ENCODE data around the gene IGFL4. TPM values are rescaled to one million over a fixed set of nuclear protein-coding genes. Genes with fewer than 3 reads are reported as not detected.

IGFL4 gene
- total and polyA plus RNA-seq, 9 of the 15 experiments (the other 6 are each of a cell fraction or from before 2014, with no cell fraction given) = not detected

- TF ChIP-seq RERE (CRISPR knock-in tag; IDR thresholded peaks at IDR 0.05; ENCODE audit: borderline replicate concordance) (no peak), MYBL2 (IDR thresholded peaks at IDR 0.05; ENCODE audit: low read depth) (no peak), MYBL2 (CRISPR knock-in tag; IDR thresholded peaks at IDR 0.05; ENCODE audit: borderline replicate concordance) (no peak), CEBPZ (IDR thresholded peaks at IDR 0.05; ENCODE audit: borderline replicate concordance, low read depth, low read length) (peak; percentile 95), CBFA2T2 (conservative IDR thresholded peaks at IDR 0.05) (no peak), TBL1XR1 (IDR thresholded peaks at IDR 0.05; ENCODE audit: low read length in 2 of 2) (no peak), KLF13 (tag; IDR thresholded peaks at IDR 0.05; ENCODE audit: borderline replicate concordance, low read depth) (no peak), ZNF121 (CRISPR knock-in tag; conservative IDR thresholded peaks at IDR 0.05) (no peak), POLR2A (conservative IDR thresholded peaks at IDR 0.05) (peak; percentile 97), HES1 (IDR thresholded peaks at IDR 0.05; ENCODE audit: low read depth) (no peak), ETV1 (tag; conservative IDR thresholded peaks at IDR 0.05; ENCODE audit: low read depth) (peak; percentile 44; the same call in 1 of the 2 replicates), YY1 (IDR thresholded peaks at IDR 0.05; ENCODE audit: borderline replicate concordance in 1 of 3, control insufficient read depth in 1 of 3, extremely low read depth in 1 of 3, insufficient read depth in 3 of 3, insufficient read length in 1 of 3, insufficient replicate concordance in 2 of 3, low read depth in 1 of 3, low read length in 2 of 3) (no peak)
- TF ChIP-seq, protein P1, sequence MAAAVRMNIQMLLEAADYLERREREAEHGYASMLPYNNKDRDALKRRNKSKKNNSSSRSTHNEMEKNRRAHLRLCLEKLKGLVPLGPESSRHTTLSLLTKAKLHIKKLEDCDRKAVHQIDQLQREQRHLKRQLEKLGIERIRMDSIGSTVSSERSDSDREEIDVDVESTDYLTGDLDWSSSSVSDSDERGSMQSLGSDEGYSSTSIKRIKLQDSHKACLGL (CRISPR knock-in tag; IDR thresholded peaks at IDR 0.05; ENCODE audit: borderline replicate concordance, poor library complexity, severe bottlenecking) = peak; percentile 64
- TF ChIP-seq, protein P2, sequence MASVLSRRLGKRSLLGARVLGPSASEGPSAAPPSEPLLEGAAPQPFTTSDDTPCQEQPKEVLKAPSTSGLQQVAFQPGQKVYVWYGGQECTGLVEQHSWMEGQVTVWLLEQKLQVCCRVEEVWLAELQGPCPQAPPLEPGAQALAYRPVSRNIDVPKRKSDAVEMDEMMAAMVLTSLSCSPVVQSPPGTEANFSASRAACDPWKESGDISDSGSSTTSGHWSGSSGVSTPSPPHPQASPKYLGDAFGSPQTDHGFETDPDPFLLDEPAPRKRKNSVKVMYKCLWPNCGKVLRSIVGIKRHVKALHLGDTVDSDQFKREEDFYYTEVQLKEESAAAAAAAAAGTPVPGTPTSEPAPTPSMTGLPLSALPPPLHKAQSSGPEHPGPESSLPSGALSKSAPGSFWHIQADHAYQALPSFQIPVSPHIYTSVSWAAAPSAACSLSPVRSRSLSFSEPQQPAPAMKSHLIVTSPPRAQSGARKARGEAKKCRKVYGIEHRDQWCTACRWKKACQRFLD (CRISPR knock-in tag; IDR thresholded peaks at IDR 0.05) = no peak
Observed at GRCh38 chr19:45994998-45995714, 45.6 kb downstream of the IGFL4 start, which contains the start of gene CCDC61 (continued).
